Right ventricle myocardium superior (tissue), 1 donor: Measurements from ENCODE around the gene CPXM2. TPM values are rescaled to one million over a fixed set of nuclear protein-coding genes. Genes with fewer than 3 reads are reported as not detected.

ENCODE experiments used
- ATAC-seq: fragments of 200-7000 bp; cut with Tn5 transposase; one replicate; pipeline ENCODE4 v1.9.1; 2020; ENCODE audit warnings: mild to moderate bottlenecking; ENCODE audit not compliant: poor library complexity
- DNase-seq: peaks from one replicate; pipeline ENCODE4 v3.0.0-alpha.2; 2020
- intact Hi-C: fragments of 100-400 bp; cut with DNase I; formaldehyde crosslinking; loops from one replicate; pipeline ENCODE4 v1.11.2; 2022
- total RNA-seq: library from RNA; stranded (reverse); fragmentation: NEBNext Ultra II Directional; extraction: Animal tissue kit (Norgen Biotek cat#: 25700); gene quantifications from one replicate; pipeline ENCODE4 v1.2.1, GENCODE V29; 2021
- donor health status: DM: no; HTN: yes; CAD: no; lungs with severe emphysema.

The CPXM2 gene
- total RNA-seq, 1 donor from 2014 or later = 2.6 TPM

DNA sequence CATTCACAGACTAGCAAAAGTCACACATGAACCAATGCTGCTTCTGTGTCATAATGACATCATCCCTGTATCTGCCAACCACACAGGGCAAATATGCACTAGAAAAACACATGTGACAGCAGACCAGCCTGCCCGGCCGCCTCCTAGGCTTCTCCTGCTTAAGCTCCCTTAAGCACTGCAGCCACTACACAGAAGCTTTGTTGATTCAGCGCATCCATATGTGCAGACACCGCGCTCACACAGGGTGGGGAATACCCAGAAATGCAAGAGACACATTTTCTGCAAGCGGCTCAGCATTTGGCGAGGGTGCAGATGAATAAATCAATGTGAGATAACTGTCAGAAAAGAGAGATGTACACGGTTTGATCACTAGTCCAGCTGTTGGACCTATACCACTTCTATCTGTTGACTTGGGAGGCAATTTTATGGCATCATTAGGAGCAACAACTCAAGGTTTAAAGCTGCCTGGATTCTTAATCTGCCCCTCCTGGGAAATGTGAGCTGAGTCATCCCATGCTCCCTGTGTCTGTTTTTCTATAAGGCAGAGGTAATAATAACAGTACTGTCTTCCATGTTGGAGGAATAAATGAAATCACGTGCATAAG is 33.4 kb downstream of the CPXM2 start:
- ATAC-seq (no peak), DNase-seq (no peak)
- intact Hi-C loops = no loop called here

DNA sequence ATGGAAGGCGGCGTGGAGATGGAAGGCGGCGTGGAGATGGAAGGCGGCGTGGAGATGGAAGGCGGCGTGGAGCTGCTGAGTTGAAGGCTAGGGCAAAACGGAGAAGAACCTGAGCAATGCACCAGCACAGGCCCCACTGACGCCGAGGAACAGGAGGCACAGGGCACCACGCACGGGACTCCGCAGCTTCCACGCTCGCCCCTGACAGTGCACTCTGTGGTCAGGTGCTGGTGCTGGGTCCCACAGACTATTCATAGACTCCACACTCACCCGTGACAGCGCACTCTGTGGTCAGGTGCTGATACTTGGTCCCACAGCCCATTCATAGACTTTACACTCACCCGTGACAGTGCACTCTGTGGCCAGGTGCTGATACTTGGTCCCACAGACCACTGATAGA is 34.0 kb downstream of the CPXM2 start:
- intact Hi-C loops = no loop called here
- DNase-seq (no peak), ATAC-seq (no peak)

DNA sequence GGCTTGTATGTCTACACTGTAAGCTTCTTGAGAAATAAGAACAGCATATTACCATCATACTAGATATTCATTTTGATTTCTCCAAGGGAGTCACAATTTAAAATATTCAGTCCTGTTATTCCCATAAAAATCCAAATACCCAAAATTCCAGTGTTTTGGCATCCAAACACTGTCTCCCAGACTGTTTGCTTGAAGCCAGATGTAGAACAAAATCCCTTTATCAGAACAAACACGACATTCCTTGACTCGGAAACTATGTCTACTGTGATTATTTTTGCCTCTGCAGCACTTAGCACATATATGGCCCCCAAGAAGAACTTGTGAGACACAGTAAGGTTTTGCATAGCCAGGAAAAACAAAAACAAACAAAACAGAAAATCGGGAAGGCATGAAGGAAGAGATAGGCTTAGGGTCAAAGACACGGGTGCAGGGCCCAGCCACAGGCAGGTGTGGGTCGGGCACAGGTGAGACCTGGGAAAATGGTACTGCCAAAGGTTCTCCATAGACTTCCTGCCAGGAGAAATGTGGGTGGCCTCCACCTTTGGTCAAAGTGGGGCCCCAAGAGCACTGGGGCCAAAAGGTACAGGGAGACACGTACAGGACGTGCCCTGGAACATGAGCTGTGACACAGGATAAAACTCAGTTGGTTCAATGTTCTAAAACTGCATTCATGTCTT is 36.5 kb downstream of the CPXM2 start:
- DNase-seq (no peak), ATAC-seq (no peak)
- intact Hi-C loops = no loop called here

DNA sequence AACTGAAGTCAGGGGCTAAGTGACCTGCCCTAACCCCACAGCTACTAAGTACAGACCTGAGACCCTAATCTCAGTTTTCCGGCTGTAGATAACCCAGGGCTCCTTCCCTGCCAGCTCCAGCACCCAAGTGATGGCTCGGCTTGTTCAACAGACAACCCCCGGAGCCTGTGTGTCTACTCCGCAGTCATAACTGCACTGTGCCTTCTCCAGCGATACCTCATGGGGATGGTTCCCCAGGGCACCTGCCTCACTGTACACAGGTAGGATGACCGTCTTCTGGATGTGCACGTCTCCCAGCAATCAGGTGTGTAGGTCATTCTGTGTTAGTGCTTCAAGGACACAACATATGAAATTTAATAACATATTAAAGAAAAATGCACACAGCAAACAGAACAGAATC is 37.1 kb downstream of the CPXM2 start:
- intact Hi-C loops = no loop called here
- no peak for ATAC-seq
- no peak for DNase-seq

DNA sequence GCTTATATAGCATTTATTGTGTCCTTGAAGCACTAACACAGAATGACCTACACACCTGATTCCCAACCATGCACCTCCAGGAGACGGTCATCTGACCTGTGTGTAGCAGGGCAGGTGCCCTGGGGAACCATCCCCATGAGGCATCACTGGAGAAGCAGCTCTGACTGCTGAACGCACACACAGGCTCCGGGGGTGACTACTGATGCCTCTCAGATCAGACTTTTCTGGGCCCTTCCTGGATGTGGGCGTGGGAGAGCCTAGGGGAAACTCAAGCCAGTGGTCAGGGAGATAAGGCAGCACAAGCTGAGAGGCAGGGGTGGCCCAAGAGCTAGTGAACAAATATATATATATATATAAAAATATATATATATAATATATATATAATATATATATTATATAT is 37.6 kb downstream of the CPXM2 start:
- intact Hi-C loops = no loop called here
- no peak for DNase-seq
- no peak for ATAC-seq

DNA sequence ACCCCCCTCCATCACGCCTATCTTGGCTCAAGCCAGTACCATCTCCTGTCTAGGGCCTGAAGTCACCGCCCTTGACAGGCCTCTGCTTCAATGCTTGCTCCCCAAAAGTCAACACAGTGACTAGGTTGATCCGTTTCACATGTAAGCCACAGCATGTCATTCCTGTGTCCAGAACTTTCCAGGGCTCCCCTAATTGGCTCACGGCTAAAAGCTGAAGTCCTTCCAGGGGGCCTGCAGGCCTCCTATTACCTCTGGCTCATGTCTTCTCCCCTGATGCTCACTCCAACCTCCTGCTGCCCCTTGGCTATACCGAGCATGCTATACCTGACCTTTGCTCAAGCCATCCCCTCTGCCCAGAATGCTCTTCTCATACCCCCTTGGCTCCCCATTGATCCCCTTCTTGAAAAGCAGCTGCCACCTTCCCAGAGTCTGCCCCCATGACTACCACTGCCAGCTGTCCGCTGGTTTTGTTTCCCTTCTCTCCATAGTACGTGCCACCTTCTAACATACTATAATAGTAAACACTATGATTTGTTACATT is 39.1 kb downstream of the CPXM2 start:
- DNase-seq (no peak), ATAC-seq (no peak)
- intact Hi-C loops = no loop called here

DNA sequence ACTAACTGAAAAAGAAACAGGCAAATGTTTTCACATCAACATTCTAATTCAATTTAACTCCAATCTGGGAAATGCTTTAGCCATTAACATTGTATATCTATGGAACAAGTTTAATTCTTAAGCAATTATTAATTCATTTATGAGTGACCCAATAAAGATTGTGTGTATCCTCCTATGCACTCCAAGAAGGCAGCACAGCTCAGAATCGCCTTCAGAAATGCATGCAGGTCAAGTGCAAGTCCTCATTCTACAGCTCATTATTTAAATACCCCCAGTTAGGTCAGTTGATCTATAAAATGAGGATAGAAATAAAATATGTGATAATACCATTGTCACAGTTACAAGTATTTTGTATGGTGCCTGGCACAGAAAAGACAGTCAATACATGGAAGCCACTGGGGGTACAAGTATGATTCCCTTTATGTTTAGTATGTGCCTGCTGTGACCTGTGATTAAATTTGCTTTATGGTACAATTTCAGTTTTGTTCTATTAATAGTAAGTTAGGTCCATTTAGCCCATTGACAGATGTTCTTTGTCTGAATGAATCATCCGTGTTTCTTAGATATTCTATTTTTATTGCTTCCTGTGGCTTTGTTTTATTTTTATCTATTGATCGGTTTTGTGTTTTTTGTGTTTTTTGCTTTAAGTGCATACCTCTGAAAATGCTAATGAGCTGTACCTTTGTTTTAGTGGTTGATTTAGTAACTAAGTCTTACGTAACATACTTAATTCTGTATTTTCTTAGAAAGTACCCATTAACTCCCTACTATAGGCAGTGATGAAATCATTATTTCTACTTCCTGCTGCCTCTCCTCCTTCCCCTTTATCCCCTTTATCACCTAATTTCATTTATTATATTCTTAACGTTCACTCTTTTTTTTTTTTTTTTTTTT is 42.8 kb downstream of the CPXM2 start:
- ATAC-seq (no peak), DNase-seq (no peak)
- intact Hi-C loops = no loop called here

DNA sequence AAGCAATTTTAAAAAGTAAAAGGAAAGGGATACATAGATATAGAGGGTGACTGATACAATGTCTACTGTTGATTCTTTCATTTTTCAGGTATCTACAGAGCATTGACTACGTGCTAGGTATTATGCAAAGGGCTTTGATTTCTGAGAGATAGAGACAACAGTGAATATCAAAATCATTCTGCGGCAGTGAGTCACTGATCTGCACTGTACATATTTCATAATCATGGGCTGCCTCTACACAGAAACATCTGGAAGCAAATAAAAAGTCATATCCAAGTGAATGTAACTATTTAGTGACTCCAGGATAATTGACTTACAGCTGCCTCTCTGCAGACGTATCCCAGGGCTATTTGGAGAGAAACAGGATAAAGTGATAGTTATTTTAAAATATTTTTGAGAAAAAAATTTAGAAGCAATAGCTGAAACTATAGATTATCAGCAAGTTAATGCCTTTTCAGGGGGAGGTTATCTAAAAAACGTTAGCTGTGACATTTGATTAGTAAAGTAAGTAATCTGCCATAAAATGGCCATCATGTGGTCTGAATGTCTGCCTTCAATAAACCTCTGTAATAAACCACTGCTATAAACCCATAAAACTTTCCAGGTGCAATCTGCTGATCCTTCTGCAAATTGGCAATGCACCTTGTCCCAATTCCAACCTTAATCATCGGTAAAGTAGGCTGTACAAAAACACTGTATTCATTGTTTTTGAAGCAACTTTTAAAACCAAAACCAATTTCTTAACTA is 43.7 kb downstream of the CPXM2 start:
- DNase-seq (no peak), ATAC-seq (no peak)
- intact Hi-C loops = no loop called here

DNA sequence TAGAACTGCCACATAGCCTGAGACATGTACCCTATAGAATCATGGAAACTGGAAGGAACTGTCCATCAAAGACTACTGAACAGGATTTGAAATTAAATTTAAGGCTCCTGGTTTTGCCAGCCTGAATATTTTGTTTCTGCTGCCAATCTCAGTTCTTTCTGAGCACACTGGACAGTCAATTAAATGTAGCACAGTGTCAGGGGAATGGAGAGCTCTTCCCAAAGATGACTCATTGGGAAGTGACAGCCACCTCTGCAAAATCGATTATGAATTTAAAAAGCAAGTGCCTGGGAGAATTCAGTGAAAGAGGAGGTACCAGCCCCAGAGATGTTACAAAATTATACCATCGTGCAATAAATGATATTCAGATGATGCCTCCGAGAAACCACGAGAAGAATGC is 47.8 kb downstream of the CPXM2 start:
- intact Hi-C loops = no loop called here
- DNase-seq (no peak), ATAC-seq (no peak)

DNA sequence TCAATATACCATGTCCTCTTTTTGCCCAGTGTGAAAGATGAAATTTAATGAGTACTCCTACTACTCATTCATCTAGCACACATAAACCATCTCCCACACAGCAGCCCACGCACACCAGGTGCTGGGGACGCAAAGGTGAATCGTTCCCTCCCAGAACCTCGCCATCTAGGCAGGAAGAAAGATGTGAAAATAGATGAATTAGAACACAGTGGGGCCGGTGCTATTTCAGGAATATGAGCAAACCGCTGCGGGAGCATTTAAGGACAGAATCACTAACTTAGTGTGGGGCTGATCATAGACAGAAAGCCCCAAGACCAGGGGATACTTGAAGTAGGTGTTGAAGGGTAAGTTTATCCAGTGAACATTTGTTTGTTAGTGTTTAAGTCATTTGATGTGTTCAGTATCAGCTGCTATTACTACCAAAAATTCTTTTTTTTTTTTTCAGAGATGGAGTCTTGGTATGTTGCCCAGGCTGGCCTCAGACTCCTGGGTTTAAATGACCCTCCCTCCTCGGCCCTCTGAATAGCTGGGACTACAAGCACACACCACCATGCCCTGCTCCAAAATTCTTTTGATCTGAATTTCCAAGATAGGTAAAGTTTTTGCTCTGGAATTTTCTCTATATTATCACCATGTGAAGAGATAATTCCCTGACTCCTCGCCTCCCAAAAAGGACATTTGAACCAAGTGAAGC is 48.8 kb downstream of the CPXM2 start:
- DNase-seq (no peak), ATAC-seq (no peak)
- intact Hi-C loops = no loop called here

DNA sequence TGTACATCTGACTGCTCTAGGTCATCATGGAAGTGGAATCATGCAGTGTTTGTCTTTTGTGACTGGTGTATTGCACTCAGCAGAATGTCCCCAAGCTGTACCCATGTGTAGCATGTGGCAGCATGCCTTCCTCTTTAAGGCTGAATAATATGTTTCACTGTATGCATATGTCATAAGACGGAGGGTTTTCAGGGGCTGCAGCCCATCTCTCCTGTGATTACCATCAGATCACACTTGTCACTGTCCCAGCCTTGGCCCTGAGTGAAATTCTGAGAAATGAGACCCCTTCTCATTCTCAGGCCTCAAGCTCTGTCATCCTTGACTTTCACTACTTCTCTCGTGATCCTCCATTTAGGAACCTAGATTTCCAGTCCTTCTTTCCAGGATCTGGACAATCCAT is 50.0 kb downstream of the CPXM2 start:
- DNase-seq = no peak
- intact Hi-C loops = no loop called here
- ATAC-seq = no peak

DNA sequence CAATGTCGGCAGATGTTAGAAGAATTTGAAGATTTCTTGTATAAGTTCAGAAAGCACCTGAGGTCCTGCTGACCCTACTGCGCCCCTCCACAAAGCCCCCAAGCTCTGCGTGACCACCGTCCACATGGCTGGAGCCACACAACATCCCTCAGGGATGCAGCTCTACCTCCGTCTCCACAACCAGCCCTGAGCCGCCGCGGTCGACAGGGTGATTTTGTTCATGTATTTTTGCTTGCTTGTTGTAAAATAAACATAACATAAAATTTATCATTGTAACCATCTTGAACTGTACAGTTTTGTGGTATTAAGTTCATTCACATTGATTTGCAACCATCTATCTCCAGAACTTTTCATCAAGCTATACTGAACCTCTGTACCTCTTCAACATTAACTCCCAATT is 50.5 kb downstream of the CPXM2 start:
- DNase-seq (no peak), ATAC-seq (no peak)
- intact Hi-C loops = no loop called here

DNA sequence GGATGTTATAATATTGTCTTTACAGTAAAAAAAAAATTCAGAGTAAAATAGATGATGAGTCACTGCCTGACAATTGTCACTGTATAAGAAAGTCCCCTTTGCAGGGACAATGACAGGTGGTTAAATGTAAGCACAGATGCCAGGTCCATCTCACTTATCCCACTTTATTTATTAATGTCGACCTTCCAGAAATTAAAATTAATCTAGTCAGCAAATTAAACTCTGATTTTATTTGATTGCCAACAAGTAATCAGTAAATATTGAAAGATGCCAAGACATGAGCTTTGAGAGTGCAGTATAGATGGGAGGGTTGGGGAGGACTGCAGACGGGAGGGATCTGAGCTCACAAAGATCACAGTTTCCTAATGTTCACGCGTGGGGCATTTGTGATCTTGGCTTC is 50.9 kb downstream of the CPXM2 start:
- no peak for ATAC-seq
- intact Hi-C loops = no loop called here
- DNase-seq = no peak

DNA sequence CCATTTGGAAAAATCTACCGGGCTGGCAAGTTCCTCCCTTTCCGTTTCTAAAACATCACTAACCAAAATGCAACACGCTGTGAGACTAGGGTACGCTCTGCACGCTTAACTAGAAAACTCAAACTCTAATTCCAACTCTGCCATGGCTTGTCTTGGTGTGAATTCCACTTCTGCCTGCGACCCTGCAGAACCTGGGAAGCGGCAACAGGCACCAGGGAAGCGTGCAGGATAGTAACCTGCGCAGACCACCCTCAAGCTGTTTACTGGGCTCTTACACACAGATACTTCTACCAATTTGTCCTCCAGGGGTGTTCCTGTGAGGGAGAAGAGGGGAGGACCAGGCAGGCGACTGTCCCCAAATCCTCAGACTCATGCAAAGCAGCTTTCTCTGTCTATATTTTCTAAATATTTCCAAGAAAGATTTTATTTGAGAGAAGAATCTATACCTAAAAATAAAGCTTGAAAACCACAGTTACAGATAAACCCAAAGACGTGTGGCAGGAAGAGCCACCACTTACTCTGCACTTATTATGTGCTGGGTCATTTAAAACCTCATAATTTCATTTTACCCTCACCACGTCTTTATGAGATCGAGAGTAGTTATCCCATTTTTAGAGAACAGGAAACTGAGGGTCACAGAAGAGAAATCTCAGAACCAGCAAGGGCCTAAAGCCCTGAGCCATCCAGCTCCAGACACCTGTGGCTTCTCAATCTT is 52.9 kb downstream of the CPXM2 start:
- ATAC-seq (no peak), DNase-seq (no peak)
- intact Hi-C loops = no loop called here

DNA sequence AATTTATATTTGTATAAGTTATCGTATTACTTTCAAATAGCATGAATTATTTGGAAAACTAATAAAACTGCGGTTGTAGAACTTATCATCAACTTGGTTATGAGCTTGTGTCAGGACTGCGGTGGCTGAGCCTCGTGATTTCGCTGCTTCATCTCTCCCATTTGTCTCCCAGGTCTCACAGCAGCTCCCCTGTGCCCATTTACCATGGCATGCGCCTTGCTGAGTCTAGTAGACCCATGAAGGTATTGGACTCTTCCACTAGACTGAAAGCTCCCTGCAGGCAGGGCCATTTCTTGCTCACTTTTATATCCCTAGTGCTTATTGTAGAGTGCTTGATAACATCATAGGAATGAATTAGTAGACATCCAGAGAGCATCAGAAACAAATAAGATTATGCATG is 53.9 kb downstream of the CPXM2 start:
- ATAC-seq = no peak
- DNase-seq = no peak
- intact Hi-C loops = no loop called here

DNA sequence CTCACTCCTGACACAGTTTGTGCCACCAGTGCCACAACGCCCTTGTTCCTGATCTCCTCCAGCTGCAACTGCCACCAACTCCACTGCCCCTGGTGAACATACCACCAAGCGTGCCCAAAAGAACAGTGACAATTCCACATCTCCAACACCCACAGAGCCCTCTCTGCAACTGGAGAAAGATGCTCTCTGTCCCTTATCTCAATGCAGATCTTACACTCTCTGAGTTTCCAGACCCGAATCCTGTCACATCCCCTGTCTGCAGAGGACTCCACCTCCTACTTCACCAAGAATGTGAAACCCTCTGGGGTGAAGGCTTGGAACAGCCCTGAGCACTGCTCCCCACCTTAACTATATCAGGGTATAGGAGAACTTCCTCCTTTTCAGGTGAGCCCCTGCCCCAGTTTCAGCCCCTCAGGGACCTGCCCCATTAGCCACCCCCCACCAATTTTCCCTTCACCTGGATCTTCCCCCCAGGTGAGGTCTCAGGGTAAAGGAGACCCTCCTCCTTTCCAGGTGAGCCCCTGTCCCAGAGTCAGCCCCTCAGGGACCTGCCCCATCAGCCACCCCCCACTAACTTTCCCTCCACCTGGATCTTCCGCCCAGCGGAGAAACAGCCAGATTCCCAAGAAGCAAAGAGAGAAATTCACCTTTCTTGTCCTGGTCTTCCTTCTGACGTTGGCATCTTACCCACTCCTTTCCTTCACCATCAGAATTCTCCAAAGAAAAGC is 55.0 kb downstream of the CPXM2 start:
- ATAC-seq = no peak
- intact Hi-C loops = no loop called here
- no peak for DNase-seq

DNA sequence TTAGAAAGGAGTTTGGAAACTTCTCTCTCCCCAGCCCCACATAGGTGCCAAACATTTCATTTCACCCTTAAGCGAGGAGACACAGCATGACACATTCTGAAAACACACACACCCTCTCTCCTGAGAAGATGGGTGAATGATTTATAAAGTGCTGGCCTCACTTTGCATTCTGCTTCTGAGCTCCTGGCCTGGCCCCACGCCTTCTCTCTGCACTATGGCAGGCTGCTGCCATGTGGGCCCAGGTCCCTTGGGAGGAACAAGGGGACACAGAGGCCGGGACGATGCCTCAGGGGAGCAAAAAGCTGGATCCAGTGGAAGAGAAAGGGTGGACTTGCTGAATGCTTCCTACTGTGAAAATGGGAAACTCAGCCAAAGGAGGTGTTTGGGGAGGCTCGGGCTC is 56.0 kb downstream of the CPXM2 start:
- no peak for ATAC-seq
- no peak for DNase-seq
- intact Hi-C loops = no loop called here
